ENCODE data around the gene PLXDC2.

GRCh38 chr10:20089879-20090278 lies 273.6 kb downstream of the PLXDC2 start:
- TF ChIP-seq POLR2A (IDR thresholded peaks at IDR 0.05) (no peak), CTCF (IDR thresholded peaks at IDR 0.05) (no peak)
